ENCODE results near the gene DCAF5. TPM values are rescaled to one million over a fixed set of nuclear protein-coding genes. Genes with fewer than 3 reads are reported as not detected.

Gene DCAF5
- polyA plus RNA-seq, 3 donors: 54.2 to 65.5 (median 60.6) TPM

- DNase-seq: peak; percentile 72
Measured at GRCh38 chr14:69151458-69152180, 1.3 kb downstream of the DCAF5 start.

DNA sequence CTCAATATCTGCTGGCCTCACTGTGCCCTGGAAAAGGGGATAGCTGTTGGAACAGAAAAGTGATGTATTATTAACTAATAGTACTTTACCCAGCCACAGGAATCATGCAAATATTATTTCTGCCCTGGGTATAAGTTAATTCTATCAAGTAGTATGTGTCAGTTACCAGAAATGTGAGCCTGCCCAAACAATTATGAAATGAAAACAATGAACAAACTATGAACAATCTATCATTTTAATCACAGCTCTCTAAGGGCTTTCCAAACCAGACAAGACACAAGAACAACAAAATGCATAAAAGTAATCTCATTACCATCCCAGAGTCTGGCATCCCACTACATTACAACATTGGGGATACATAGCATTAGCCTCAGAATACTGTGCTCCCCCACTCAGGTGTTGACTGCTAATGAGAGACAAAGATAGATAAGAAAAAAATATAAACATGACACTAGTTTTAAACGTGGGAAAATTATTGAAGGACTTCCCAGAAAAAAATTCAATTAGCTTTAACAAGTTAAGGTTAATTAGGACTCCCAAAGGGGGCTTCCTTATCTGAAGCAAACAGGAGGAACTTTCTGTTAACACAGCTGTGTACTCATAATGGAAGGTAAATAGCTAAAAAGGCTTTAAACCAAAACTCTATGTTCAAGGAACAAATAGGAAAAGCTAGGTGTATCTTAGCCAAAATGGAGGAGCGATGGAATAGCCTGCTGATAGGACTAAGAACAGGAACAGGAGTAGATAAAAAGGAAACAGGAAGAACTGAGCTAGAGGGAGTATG, 3.3 kb downstream of the DCAF5 start:
- no peak for DNase-seq

DNA sequence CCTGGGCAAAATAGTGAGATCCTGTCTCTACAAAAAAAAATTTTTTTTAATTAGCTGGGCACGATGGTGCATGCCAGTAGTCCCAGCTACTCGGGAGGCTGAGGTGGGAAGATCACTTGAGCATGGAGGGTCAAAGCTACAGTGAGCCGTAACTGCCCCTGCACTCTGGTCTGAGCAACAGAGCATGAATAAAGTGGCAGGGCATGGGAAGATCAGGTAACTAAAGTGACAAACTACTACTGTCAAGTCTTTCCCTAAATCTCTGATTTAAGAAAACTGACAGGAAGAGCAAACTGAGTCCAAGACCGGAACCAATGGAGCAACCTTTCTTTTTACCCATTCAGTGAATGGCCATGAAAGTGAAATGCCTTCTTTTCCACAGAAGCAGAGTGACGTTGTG, 10.8 kb downstream of the DCAF5 start:
- DNase-seq: no peak

GRCh38 chr14:69141550-69141949, 11.4 kb downstream of the DCAF5 start:
- no peak for DNase-seq

DNA sequence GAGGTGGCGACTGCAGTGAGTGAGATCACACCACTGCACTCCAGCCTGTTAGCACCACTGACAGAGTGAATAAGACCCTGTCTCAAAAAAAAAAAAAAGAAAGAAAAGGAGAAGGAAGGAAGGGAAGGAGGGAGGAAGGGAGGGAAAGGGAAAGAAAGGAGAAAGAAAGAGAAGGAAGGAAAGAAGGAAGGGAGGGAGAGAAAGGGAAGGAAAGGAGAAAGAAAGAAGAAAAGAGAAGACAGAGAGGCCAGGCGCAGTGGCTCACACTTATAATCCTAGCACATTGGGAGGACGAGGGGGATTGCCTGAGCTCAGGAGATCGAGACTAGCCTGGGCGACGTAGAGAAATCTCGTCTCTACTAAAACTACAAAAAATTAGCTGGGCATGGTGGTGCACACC, 13.2 kb downstream of the DCAF5 start:
- no peak for DNase-seq

DNA sequence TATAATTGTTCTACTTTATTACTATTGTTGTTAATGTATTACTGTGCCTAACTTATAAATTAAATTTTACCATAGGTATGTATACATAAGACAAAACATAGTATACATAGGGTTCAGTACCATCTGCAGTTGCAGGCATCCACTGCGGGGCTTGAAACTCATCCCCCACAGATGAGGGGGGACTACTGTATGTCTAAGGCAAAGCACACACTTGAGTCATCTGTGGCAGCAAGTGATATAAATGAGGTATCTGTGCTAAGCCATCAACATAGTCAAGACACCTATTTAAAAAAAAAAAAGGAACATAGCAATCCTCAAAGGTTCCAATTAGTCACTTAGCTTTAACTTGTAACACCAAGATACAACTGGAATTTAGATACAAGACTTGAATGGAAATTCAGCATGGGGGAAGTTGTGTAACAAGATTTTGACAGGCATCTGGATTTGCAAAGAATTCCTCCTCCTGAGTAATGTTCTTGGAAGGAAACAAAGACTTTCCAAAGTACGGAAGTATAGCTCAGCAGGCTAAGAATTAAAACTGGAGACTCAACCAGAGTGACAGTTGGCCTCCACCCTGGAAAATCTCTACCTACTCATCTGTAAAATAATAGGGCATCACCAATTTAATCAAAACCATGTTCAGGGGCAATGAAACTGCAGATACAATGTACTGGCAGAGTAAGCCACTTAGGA, 14.9 kb downstream of the DCAF5 start:
- no peak for DNase-seq

- no peak for DNase-seq
Measured at GRCh38 chr14:69137416-69137815, 15.5 kb downstream of the DCAF5 start.

DNA sequence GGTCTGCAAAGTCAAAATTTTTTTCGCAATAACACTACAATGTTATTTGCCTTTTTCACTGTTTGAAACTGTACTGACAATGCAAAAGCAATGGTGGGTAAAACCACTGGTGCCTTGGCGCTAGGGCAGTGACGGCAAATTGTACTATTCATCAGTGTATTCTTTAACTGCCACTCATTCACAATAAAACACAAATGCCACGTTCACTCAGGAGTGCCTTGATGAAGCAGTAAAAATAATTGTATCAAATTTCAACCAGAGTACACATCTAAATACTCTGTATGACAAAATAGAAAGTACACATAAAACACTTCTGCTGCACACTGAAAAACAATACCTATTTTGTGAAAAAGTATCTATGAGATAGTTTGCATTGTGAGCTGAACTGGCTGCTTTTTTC, 17.8 kb downstream of the DCAF5 start:
- DNase-seq: no peak

- no peak for DNase-seq
Measured at GRCh38 chr14:69133206-69134125, 19.5 kb downstream of the DCAF5 start.

GRCh38 chr14:69132513-69133181, 20.3 kb downstream of the DCAF5 start:
- DNase-seq: no peak

GRCh38 chr14:69131176-69131575, 21.7 kb downstream of the DCAF5 start:
- no peak for DNase-seq

- DNase-seq: peak; percentile 82
Measured at GRCh38 chr14:69129264-69129880, 23.5 kb downstream of the DCAF5 start.

DNA sequence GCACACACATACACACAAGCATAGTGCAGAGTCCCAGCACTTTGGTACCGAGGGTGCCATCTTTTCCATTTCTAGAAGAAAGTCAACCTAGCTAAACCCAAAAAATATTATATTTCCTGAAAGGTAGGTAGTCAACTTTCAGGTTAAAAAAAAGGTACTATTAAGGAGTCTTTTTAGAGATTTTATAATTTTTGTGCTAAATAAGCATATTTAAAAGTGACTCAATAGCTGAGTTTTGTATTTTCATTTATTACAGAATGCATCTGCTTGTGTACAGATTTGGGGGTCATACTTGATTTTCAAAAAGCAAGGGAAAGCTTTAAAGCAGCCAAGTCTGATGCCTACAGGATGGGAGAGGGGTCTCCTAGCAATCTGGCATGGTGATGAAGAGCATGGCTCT, 34.6 kb downstream of the DCAF5 start:
- DNase-seq: no peak

- DNase-seq: peak; percentile 35
Measured at GRCh38 chr14:69117020-69117767, 35.7 kb downstream of the DCAF5 start.

- DNase-seq: no peak
Measured at GRCh38 chr14:69115407-69116185, 37.3 kb downstream of the DCAF5 start.

DNA sequence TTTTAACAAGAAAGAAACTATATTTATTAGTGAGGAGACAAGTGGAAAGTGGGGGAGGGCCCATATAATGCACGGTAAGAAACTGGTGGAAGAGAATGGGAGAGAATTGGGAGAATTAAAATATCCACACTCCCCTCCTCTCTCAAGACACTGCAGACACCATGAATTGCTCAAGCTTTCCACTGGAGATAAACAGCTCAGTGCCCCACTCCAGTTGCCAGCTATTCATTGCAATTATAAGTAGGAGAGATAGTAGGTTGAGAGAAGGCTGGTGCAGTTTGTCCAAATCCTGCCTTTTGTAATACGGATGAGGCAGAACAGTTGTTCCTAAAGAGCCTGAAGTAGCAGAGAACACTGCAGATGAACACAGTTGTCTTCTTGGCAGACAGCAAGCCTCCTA, 38.2 kb downstream of the DCAF5 start:
- DNase-seq: no peak

- no peak for DNase-seq
Measured at GRCh38 chr14:69108358-69108757, 44.6 kb downstream of the DCAF5 start.

- DNase-seq: peak; percentile 61
Measured at GRCh38 chr14:69107407-69108003, 45.4 kb downstream of the DCAF5 start.

GRCh38 chr14:69106451-69106850, 46.5 kb downstream of the DCAF5 start:
- no peak for DNase-seq

Measured in renal pelvis (tissue), 4 donors.